HG03175 (cell line): Measurements from ENCODE around the gene PGM3.
"Not testable (repeated sequence)": the region's sequence is repeated elsewhere in the genome, so short reads cannot be mapped to it uniquely, and the experiment has no call there.

Experiments used
- ATAC-seq: cut with Tn5 transposase; IDR thresholded peaks from one replicate; pipeline ENCODE4 v1.9.1; 2021; ENCODE audit warnings: mild to moderate bottlenecking, moderate library complexity; ENCODE audit not compliant: unreplicated experiment

The PGM3 gene

GRCh38 chr6:83192871-83193746, at the start of gene PGM3, which contains the start of gene RWDD2A:
TSS of gene PGM3 (minus strand) at chr6:83193265. CDS start at chr6:83191012, 2,253 bp downstream.
TSS of gene RWDD2A (plus strand) at chr6:83193357. CDS start at chr6:83194452, 1,095 bp downstream.
- peak; percentile 96 for ATAC-seq

- no peak for ATAC-seq
Measured at GRCh38 chr6:83231146-83231545, 38.1 kb upstream of the PGM3 start.

DNA sequence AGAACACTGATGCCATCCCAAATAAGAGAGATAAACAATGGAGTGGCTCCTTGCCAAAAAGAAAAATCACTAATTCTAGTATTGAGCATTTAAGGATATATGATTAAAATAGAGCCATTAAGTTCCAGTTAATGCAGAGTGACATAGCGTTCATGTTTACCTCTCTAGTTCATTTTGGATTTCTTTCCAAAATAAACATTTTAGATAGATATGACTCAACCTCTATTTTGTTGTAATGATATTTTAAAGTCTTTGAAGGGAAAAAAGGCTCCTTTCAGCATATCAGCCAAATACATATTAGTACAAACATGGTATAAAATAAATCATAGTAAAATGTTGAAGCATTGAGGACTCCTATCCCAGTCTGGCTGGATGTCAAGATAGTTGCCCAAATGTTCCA, 33.5 kb upstream of the PGM3 start:
- ATAC-seq: no peak

DNA sequence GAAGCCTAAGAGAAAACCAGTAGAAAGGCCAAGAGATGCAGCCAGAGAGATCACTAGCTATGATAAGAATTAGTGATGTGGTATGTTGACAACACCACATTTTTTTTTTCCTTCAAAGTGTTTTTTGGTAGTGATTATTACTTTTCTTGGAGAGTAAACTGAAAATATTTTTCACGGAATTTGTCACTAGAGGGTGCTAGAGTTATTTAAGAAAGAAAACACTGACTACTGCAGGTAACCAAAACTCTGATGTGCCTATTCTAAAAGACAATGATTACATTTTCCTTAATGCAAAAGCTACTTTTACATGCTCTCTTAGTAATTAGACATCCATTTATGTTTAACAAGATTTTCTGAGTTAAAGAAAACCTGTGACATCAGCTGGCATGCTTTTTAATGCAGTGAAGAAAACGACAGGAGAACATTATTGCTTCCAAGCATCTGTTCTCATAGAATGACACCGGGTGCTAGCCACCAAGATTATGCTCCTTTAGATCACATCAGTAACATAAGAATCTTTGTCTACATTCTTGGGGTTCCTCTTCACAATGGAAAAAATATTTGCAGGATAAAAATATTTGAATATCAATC, 28.9 kb upstream of the PGM3 start:
- ATAC-seq: peak; percentile 46

DNA sequence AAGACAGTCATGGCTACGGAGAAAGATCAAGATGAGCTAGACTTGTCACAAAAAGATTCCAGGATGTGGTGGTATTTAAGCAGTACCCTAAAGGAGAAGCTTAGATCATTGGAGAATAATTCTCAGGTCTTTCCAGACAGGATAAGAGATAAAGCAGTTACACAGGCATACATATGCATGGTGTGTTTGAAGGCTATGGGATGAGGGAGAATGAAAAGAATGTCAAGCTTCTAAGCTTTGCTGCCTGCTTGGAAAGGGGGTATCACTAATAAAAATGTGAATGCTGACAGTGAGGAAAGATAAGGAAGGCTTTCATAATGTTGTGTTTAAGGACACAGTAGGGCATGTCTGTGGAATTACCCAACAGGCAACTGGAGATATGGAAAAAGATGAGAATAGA, 28.2 kb upstream of the PGM3 start:
- ATAC-seq: no peak

DNA sequence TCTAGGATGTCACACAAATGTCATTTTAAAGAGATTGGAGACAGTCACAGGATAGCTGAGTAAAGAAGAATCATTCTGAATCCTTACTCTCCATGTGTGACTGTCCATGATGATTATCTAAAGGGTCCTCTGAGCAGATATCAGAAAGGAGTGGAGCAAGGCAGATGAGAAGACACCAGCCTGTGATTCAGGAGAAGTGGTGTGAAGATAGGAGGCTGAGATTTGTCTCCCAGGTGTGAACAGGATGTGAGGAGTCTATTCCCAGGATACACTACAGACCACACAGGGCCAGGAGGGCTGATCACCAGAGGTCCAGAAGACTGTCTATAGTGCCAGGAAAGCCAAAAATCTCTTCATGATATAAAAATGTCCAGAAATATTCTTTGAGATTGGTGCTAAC, 27.1 kb upstream of the PGM3 start:
- no peak for ATAC-seq

DNA sequence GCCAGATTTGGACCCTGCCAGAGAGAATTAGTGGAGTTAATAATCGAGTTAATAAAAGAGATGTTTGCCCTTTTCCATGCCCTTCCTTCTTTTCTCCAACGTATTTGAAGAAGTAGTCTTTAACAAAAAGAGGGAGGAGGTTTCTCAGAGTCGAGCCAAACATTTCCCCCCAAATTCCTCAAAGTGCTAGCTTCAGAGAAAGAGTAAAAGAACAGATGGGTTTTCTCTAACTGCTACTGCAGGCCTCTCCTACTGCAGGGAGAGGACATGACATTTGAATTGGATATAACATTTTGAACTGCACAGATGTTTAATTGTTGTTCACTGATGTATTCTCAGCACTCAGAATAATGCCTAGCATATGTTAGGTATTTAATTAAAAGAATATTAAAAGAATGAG, 25.6 kb upstream of the PGM3 start:
- no peak for ATAC-seq

GRCh38 chr6:83216806-83217205, 23.7 kb upstream of the PGM3 start:
- no peak for ATAC-seq

DNA sequence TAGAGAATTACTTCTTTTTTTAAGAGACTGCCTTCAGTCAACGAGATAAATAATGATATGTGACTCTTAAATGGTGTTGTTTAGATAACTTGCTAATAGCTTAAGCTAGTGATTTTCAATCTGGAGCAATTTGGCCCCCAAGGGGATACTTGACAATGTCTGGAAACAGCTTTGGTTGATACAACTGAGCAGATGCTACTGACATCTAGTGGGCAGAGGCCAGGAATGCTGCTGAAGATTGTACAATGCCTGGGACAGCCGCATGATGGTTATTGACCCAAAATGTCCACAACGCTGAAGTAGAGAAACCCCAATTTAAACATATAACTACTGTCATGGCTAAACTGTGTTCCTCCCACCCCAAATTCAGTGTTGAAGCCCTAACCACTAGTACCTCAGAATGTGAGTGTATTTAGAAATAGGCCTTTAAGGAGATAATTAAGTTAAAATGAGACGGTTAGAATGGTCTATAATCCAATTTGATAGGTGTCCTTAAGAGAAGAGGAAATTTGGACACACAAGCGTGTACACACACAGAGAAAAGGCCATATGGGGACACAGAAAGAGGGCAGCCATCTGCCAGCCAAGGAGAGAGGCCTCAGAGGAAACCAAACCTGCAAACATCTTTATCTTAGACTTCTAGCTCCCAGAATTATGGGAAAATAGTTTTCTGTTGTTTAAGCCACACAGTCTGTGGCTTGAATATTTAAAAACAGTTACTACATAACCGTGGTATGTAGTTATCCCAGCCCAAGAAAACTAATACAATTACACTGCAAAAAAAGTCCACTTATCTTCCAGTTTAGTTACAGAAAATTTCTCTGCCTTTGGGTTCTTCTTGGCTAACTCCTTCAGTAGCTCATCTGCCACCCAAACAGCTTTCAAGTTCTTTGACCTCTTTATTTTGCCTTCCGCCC, 22.3 kb upstream of the PGM3 start:
- ATAC-seq: peak; percentile 100

DNA sequence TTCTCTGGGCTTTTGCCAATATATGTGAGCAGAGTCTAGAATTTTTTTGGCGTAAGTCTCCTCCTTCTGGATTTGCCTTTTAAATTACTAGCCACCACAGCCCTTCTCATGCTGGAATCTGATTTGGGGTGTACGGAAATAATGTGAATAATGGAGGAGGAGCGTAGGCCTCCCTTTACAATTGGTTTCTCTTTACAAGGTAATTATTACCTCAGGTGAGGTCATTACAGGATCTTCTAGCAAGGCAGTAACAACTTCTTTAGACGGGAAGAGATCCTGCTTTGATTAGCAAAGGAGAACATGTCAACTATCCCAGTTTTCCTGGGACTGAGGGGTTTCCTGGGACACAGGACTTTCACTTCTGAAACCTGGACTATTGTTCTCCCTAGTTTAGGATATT, 9.0 kb upstream of the PGM3 start:
- no peak for ATAC-seq

GRCh38 chr6:83199863-83200225, 6.8 kb upstream of the PGM3 start:
- ATAC-seq: no peak

DNA sequence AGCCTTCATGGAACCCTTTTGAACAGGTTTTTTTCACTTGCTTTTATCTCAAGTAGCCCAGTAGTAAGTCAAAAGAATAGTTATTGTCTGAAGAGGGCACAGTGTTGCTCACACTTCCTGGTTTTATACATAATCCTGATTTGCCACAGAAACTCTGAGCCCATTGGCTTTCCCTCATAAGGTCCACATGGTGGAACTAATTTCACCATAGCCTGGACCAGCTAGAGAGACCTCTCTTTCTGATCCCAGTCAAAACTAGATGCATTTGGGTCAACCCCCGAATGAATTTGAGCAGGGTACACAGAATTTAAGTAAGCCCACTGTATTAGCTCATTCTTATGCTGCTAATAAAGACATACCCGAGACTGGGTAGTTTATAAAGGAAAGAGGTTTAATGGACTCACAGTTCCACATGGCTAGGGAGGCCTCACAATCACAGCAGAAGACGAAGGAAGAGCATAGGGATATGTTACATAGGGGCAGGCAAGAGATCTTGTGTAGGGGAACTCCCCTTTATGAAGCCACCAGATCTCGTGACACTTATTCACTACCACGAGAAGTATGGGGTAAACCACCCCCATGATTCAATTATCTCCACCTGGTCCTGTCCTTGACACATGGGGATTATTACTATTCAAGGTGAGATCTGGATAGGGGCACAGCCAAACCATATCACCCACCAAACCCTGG, 6.3 kb upstream of the PGM3 start:
- ATAC-seq: no peak

GRCh38 chr6:83198486-83199172, 5.6 kb upstream of the PGM3 start:
- no peak for ATAC-seq

GRCh38 chr6:83193747-83194566, 892 bp upstream of the PGM3 start:
- peak; percentile 22 for ATAC-seq

DNA sequence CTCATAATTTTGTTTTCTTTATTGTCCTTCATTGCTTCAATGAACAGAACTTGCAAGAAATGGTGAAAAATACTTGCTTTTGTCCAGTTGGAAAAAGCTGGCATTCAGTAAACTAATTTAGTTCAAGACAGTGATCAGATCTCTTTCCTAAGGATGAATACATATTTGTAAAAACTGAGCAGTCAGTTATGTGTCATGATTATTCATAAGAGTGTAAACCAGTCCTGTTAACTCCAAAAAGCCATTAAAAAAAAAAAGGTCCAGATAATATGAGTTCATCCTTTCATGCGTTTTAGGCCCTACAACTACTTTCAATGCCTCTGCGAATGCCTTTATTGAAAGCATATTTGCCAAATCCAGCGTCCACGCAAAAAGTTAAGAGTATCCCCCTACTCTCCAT, 609 bp downstream of the PGM3 start:
- ATAC-seq: peak; percentile 0

DNA sequence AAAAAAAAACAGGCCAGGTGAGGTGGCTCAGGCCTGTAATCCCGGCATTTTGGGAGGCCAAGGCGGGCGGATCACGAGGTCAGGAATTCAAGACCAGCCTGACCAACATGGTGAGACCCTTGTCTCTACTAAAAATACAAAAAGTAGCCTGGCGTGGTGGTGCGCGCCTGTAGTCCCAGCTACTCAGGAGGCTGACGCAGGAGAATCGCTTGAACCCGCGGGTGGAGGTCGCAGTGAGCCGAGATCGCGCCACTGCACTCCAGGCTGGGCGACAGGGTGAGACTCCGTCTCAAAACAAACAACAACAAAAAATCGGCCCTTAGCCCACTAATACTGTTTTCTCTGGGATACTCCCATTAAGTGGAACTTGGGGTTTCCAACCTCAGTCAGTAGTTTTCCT, 1.1 kb downstream of the PGM3 start:
- ATAC-seq: not testable (repeated sequence)

- ATAC-seq: no peak
Measured at GRCh38 chr6:83190626-83191025, 2.4 kb downstream of the PGM3 start.

DNA sequence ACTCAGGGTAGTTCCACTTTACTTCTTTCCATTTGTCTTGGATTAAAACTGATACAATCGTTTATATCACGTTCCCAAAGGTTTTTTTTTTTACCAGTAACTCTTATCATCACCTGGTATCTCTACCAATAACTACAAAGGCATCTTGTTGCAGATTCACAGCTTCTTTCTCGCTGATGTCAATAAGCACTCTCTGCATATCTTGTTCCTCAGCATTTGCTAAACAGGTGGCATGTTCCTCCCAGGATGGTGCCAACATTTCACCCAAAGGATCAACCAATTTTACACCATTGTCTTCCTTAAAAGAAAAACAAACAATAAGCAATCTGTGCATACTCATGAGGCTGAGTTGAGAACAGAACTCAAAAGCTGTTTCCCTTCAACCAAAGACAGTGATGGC, 4.6 kb downstream of the PGM3 start:
- ATAC-seq: no peak

- ATAC-seq: no peak
Measured at GRCh38 chr6:83185096-83185495, 8.0 kb downstream of the PGM3 start.
